Kidney epithelial cell (primary cell): ENCODE results near the gene C4A. TPM values are rescaled to one million over a fixed set of nuclear protein-coding genes. Genes with fewer than 3 reads are reported as not detected.

Experiments used
- DNase-seq: peaks from one replicate; pipeline ENCODE4 v3.0.0-alpha.2; 2010; ENCODE audit warnings: low read depth
- H3K27me3 ChIP-seq: 2 replicates; pipeline ENCODE4 v1.6.0; 2011; ENCODE audit warnings: low read length; ENCODE audit not compliant: control insufficient read depth, insufficient read depth
- H3K36me3 ChIP-seq: 2 replicates; pipeline ENCODE4 v1.5.1; 2011; ENCODE audit warnings: low read length; ENCODE audit not compliant: control insufficient read depth, insufficient read depth
- H3K4me3 ChIP-seq: 2 replicates; pipeline ENCODE4 v1.5.1; 2011; ENCODE audit warnings: low read depth, mild to moderate bottlenecking, control low read depth, low read length
- CTCF ChIP-seq: IDR thresholded peaks from 2 replicates; pipeline ENCODE4 v1.5.1; 2011; ENCODE audit warnings: mild to moderate bottlenecking, moderate library complexity, low read length, control low read depth, inconsistent platforms; ENCODE audit not compliant: insufficient read depth, poor library complexity, severe bottlenecking
- total RNA-seq: library from RNA; depleted of rRNA; stranded (reverse); fragments of >200 nt; gene quantifications from 2 replicates; pipeline ENCODE4 v1.2.3, GENCODE V29; 2015

The C4A gene
- total RNA-seq, 1 donor from 2014 or later, result 3.2 TPM

GRCh38 chr6:31945154-31945506 is 36.7 kb upstream of the C4A start:
- TF ChIP-seq CTCF, result no peak
- DNase-seq, result no peak

GRCh38 chr6:31945507-31946369 is 36.1 kb upstream of the C4A start, which contains the start of gene CFB:
CFB (plus strand) TSS chr6:31946095; CDS start chr6:31946222, 127 bp downstream.
- DNase-seq, result peak; percentile 29
- H3K36me3 ChIP-seq, result no peaks in the 10 kb centered on the region
- TF ChIP-seq CTCF, result no peak
- no peak within 1 kb of the TSS for H3K4me3 ChIP-seq
- H3K27me3 ChIP-seq, result peaks cover 14% of the 10 kb centered on the region

More at GRCh38 chr6:31945154-31945506, 36.7 kb upstream of the C4A start:
- H3K36me3 ChIP-seq, result no peaks in the 10 kb centered on the region
- H3K4me3 ChIP-seq, result no peak overlapping the region
- H3K27me3 ChIP-seq, result peaks cover 14% of the 10 kb centered on the region

GRCh38 chr6:31946370-31946885 is 35.4 kb upstream of the C4A start:
- DNase-seq, result no peak
- peaks cover 14% of the 10 kb centered on the region for H3K27me3 ChIP-seq
- TF ChIP-seq CTCF, result no peak
- H3K4me3 ChIP-seq, result no peak overlapping the region
- no peaks in the 10 kb centered on the region for H3K36me3 ChIP-seq

GRCh38 chr6:31947070-31947675 is 34.7 kb upstream of the C4A start:
- Histone ChIP-seq H3K4me3 (no peak overlapping the region), H3K27me3 (peaks cover 14% of the 10 kb centered on the region), H3K36me3 (no peaks in the 10 kb centered on the region)
- DNase-seq, result no peak
- no peak for TF ChIP-seq CTCF

- no peaks in the 10 kb centered on the region for H3K36me3 ChIP-seq
- peaks cover 10% of the 10 kb centered on the region for H3K27me3 ChIP-seq
- no peak for DNase-seq
- TF ChIP-seq CTCF, result no peak
- no peak overlapping the region for H3K4me3 ChIP-seq
Observed at GRCh38 chr6:31947864-31948263, 34.0 kb upstream of the C4A start.
